Panc1 (cell line): ENCODE results near the gene UMAD1. TPM values are rescaled to one million over a fixed set of nuclear protein-coding genes. Genes with fewer than 3 reads are reported as not detected.

Experiments
- ATAC-seq: fragments of 200-7000 bp; cut with Tn5 transposase; 2 replicates; pipeline ENCODE4 v1.9.1; 2020; ENCODE audit warnings: mild to moderate bottlenecking, moderate library complexity
- BruUV-seq: library from RNA; stranded (reverse); fragments of 400-500 nt; replicated peaks from 2 replicates; lab custom pipeline; 2021; lab: Mats Ljungman, UMichigan
- CTCF ChIA-PET: fragments of 300-600 bp; sonication (Branson Sonifier 250); formaldehyde crosslinking; loops from one replicate; lab custom pipeline; 2022; ENCODE audit warnings: antibody characterized with exemption; lab: Charles Lee
- POLR2A ChIA-PET: fragments of 300-600 bp; sonication (Branson Sonifier 250); formaldehyde crosslinking; loops from one replicate; lab custom pipeline; 2022; ENCODE audit warnings: antibody characterized with exemption; lab: Charles Lee
- DNase-seq: peaks from one replicate; pipeline ENCODE4 v3.0.0-alpha.2; 2010; ENCODE audit warnings: low read depth, low spot score
- H3K27ac ChIP-seq: 2 replicates; pipeline ENCODE4 v1.5.1; 2011; ENCODE audit warnings: mild to moderate bottlenecking, low read length, inconsistent platforms
- H3K27me3 ChIP-seq: fragments of 200-500 bp; sonication (Bioruptor generic); 2 replicates; pipeline ENCODE4 v1.6.0; 2014; ENCODE audit warnings: low read length, inconsistent platforms; ENCODE audit not compliant: control insufficient read depth, insufficient read depth
- H3K36me3 ChIP-seq: fragments of 200-500 bp; sonication (Bioruptor generic); 2 replicates; pipeline ENCODE4 v1.5.1; 2014; ENCODE audit warnings: inconsistent platforms, mild to moderate bottlenecking, low read length, moderate library complexity; ENCODE audit not compliant: control insufficient read depth, insufficient read depth
- H3K4me1 ChIP-seq: 2 replicates; pipeline ENCODE4 v1.5.1; 2011; ENCODE audit warnings: inconsistent platforms, mild to moderate bottlenecking, low read length, moderate library complexity; ENCODE audit not compliant: control insufficient read depth, insufficient read depth
- H3K4me3 ChIP-seq, 2 experiments: 2 replicates each; pipeline ENCODE4 v1.5.1; 2011 to 2012; ENCODE audit warnings: low read depth in 2 of 2, low read length in 2 of 2, mild to moderate bottlenecking in 2 of 2, inconsistent platforms in 1 of 2, moderate library complexity in 1 of 2
- H3K9me3 ChIP-seq: fragments of 200-500 bp; sonication (Bioruptor generic); 2 replicates; pipeline ENCODE4 v1.5.1; 2014; ENCODE audit warnings: low read depth, mild to moderate bottlenecking, inconsistent platforms, low read length, moderate library complexity; ENCODE audit not compliant: control insufficient read depth, insufficient read depth
- CTCF ChIP-seq: fragments of 450-650 bp; IDR thresholded peaks from 2 replicates; pipeline ENCODE4 v1.5.1; 2017; ENCODE audit warnings: mild to moderate bottlenecking
- POLR2AphosphoS5 ChIP-seq: IDR thresholded peaks from 2 replicates; pipeline ENCODE4 v1.6.1; 2012; ENCODE audit warnings: mild to moderate bottlenecking, low read depth, low read length, moderate library complexity
- SIN3A ChIP-seq: IDR thresholded peaks from 2 replicates; pipeline ENCODE4 v1.6.1; 2012; ENCODE audit warnings: low read depth, mild to moderate bottlenecking, low read length, moderate library complexity, borderline replicate concordance; ENCODE audit not compliant: insufficient read depth
- TCF7L2 ChIP-seq: IDR thresholded peaks from 2 replicates; pipeline ENCODE4 v1.6.1; 2011; ENCODE audit warnings: mild to moderate bottlenecking, low read depth, low read length, inconsistent platforms
- in situ Hi-C: cut with HindIII; loops from 2 replicates; pipeline ENCODE4 v1.10.0; 2016; ENCODE audit warnings: low sequenced_read_pairs, low pct_unique_long_range_greater_than_20kb
- intact Hi-C: fragments of 100-400 bp; cut with micrococcal nuclease; formaldehyde crosslinking; loops from one replicate; pipeline ENCODE4 v1.10.0; 2022; ENCODE audit not compliant: unreplicated experiment
- total RNA-seq: library from RNA; stranded (reverse); gene quantifications from one replicate; pipeline ENCODE4 v1.2.1, GENCODE V29; 2021; ENCODE audit not compliant: unreplicated experiment
- TF ChIP-seq, protein P1 (sequence below), 2 experiments: IDR thresholded peaks; 2 replicates each; pipeline ENCODE4 v1.6.1; 2011 to 2012; ENCODE audit warnings: low read depth in 2 of 2, control low read depth in 1 of 2, low read length in 1 of 2, mild to moderate bottlenecking in 1 of 2, moderate library complexity in 1 of 2; ENCODE audit not compliant: insufficient read depth in 1 of 2

Gene UMAD1
- total RNA-seq, 1 experiment from 2014 or later, result 19.9 TPM

DNA sequence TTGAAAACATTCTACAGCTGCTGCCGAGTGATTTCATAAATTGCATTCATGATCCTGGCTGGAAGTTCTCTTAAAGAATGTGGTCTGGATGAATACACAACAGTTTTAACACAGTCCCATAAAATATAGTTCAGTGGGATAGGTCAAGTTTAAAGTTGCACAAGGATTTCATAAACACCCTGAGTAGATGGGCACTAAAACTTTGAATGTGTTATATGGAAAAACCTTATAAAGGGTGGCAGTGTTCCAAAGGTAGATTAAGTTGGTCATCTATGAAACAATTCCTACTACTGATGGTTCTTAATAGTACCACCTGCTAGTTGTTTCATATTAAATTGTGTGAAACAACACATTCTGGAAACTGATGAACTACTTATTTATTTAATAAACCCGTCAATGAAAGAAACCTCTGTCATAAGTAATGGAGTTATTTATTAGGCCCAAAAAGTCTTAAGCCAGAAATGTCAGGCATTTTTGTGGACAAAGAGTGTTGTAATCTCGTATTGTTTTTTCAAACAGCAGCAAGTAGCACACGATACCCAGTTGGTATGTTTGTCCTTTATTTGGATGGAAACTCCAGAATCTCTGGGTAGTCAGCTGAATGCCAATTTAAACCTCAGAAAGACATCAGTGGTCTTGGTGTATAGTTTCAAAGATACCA lies 92.2 kb downstream of the UMAD1 start:
- H3K36me3 ChIP-seq, result no peaks in the 10 kb centered on the region
- TF ChIP-seq TCF7L2, result peak; percentile 90
- TF ChIP-seq POLR2AphosphoS5, result no peak
- TF ChIP-seq SIN3A, result no peak
- TF ChIP-seq CTCF, result no peak
- TF ChIP-seq, protein P1, sequence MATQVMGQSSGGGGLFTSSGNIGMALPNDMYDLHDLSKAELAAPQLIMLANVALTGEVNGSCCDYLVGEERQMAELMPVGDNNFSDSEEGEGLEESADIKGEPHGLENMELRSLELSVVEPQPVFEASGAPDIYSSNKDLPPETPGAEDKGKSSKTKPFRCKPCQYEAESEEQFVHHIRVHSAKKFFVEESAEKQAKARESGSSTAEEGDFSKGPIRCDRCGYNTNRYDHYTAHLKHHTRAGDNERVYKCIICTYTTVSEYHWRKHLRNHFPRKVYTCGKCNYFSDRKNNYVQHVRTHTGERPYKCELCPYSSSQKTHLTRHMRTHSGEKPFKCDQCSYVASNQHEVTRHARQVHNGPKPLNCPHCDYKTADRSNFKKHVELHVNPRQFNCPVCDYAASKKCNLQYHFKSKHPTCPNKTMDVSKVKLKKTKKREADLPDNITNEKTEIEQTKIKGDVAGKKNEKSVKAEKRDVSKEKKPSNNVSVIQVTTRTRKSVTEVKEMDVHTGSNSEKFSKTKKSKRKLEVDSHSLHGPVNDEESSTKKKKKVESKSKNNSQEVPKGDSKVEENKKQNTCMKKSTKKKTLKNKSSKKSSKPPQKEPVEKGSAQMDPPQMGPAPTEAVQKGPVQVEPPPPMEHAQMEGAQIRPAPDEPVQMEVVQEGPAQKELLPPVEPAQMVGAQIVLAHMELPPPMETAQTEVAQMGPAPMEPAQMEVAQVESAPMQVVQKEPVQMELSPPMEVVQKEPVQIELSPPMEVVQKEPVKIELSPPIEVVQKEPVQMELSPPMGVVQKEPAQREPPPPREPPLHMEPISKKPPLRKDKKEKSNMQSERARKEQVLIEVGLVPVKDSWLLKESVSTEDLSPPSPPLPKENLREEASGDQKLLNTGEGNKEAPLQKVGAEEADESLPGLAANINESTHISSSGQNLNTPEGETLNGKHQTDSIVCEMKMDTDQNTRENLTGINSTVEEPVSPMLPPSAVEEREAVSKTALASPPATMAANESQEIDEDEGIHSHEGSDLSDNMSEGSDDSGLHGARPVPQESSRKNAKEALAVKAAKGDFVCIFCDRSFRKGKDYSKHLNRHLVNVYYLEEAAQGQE (IDR thresholded peaks at IDR 0.05; ENCODE audit: insufficient read depth in 1 of 2, low read depth in 2 of 2, low read length in 1 of 2), result no peak
- no TSS peak for BruUV-seq
- intact Hi-C loops, result no loop called here
- no peak overlapping the region for H3K4me3 ChIP-seq
- CTCF ChIA-PET, result no interaction called here
- peak overlapping the region; percentile 68; the same call in 1 of the 2 replicates for H3K27ac ChIP-seq
- H3K27me3 ChIP-seq, result no peaks in the 10 kb centered on the region
- no peaks in the 10 kb centered on the region for H3K9me3 ChIP-seq
- ATAC-seq (peak; percentile 56; the same call in 1 of the 2 replicates), DNase-seq (no peak)
- peaks cover 29% of the 10 kb centered on the region for H3K4me1 ChIP-seq
- POLR2A ChIA-PET, result no interaction called here
- in situ Hi-C loops, result no loop called here

GRCh38 chr7:7736671-7737070 lies 96.1 kb downstream of the UMAD1 start:
- peak overlapping the region; percentile 51; the same call in 1 of the 2 replicates for H3K27ac ChIP-seq
- BruUV-seq, result no TSS peak
- CTCF ChIA-PET, result no interaction called here
- no peaks in the 10 kb centered on the region for H3K9me3 ChIP-seq
- no peak overlapping the region for H3K4me3 ChIP-seq
- DNase-seq (no peak), ATAC-seq (no peak)
- in situ Hi-C loops, result no loop called here
- H3K36me3 ChIP-seq, result no peaks in the 10 kb centered on the region
- POLR2A ChIA-PET, result no interaction called here
- intact Hi-C loops, result no loop called here
- TF ChIP-seq CTCF (no peak), POLR2AphosphoS5 (no peak), TCF7L2 (no peak)
- peaks cover 41% of the 10 kb centered on the region for H3K4me1 ChIP-seq
- no peaks in the 10 kb centered on the region for H3K27me3 ChIP-seq
